ENCODE measurements around the gene DNAJC7.

Gene DNAJC7

GRCh38 chr17:42016941-42017865 lies at the start of gene DNAJC7:
Gene DNAJC7, minus strand, starts transcription at chr17:42017439. Its CDS starts 23 bp downstream, at chr17:42017416.
- peak; percentile 66 to 84 for DNase-seq

DNA sequence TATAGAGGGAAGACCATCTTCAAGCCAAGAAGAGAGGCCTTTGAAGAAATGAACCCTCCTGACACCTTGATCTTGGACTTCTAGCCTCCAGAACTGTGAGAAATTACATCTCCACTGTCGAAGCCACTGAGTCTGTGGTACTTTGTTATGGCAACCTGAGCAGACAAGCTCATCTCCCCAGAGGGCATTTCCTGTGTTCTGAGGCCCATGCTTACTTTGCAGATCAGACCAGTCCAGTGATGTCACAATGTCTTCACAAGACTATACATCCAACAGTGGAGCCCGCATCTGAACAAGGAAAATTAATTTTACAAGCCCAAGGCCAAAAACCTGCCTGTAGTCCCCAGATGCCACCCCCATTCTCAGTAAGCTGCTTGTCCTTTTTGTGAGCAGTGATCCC lies 48.0 kb upstream of the DNAJC7 start:
- no peak for DNase-seq

DNA sequence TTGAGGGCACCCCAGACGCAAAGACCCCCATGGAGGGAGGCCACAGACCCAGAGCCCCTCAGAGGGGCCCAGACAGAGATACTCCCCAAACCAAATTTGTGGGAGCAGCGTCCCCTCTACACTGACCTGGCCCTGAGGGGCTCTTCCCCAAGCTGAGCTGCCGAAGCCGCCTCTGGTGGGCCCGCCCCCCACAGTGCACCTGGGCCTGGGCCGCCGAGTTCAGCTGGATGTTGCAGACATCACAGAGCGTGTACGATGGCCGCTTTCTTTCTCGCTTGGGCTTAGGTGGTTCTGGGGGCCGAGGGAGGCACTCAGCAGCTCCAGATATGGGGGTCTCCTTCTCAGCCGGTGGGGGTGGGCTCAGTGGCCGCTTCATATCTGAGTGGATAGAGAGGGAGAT lies 45.4 kb upstream of the DNAJC7 start:
- DNase-seq: no peak

GRCh38 chr17:42061646-42062487 lies 44.6 kb upstream of the DNAJC7 start:
- DNase-seq: no peak

DNA sequence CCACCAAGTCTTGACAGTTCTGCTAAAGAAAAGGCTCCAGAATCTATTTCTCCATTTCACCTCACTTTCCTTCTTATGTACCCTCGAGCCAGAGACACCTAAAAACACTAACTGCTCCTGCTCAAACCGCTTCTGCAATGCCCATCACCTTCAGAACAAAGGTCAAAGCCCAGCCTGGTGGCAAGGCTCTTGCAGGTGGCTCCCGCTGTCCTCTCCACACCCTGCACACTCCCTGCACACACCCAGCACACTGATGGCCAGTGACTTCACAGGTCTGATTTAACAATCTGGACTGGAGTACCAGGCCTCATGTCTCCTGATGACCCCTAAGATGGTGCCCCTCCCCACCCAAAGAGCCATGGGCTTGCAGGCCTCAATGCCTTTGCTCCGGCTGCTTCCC lies 43.0 kb upstream of the DNAJC7 start:
- DNase-seq: no peak

DNA sequence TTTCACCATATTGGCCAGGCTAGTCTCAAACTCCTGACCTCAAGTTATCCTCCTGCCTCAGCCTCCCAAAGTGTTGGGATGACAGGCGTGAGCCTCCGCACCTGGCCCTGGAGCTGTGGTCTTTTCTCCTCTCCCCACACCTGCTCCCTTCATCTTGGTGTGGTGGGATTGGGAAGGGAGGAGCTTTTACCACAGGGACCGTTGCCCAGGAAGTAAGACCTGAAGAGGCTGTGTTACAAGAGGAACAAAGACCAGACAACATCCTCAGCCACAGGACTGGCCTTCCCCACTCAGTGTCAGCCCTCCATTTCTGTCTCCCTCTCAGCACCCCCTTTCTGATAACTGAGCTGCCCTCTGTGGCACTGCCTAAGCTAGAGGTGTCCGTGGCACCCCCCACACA lies 42.6 kb upstream of the DNAJC7 start:
- DNase-seq: no peak

GRCh38 chr17:42058063-42058462 lies 40.8 kb upstream of the DNAJC7 start:
- DNase-seq: no peak

- DNase-seq: no peak
Observed at GRCh38 chr17:42056635-42057034, 39.4 kb upstream of the DNAJC7 start.

- DNase-seq: no peak
Observed at GRCh38 chr17:42055496-42055895, 38.3 kb upstream of the DNAJC7 start.

DNA sequence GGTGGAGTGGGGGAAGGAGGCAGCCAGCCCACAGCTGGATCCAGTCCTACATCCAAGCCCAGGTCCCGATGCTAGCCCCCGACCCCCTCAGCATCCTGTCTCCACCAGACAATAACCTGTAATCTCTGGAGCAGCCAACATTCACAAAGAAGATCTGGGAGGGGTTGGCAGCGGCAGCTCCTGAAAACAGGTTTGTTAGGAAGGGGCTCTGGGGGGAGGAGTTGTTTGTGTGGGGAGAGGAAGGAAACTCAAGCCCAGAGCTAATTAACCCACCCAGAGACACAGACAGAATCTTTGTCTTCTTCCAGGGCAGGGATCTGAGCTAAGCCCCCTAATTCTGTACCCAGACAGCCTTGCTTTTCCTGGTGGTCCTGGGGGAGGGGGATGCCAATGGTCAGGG lies 37.8 kb upstream of the DNAJC7 start:
- no peak for DNase-seq

DNA sequence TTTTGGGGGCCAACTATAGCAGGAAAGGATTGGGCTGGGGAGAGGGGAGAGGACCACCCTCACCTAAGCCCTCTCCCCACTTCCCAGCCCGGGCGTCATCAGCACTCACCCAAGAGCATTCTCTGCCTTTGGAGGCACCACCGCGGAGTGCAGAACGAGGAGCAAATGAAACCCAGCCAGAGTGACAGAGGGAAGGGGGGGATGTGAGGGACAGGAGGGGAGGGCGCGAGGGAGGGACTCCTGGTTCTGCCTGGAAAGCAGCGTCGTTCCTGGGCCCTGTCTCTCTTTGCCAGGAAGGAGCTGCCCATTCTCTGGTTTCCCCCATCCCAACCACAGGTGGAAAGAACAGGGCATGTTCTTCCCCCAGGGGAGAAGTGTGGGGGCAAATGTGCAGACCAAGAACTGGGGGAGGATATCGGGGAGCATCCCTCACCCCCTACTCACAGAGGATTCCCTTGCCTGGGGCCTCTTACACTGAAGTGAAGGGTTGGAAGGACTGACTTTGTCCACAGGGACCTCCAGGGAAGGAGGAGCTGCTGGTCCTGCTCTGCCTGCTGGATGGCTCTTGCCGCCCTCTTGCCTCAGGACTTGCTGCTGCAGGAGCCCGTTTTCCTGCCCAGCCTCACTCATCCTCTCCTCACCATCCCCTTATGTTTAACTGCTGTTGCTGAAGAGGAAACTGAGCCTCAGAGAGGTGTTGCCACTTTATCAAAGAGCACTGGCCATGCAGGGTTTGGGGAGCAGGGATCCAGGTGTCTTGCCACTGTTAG lies 36.7 kb upstream of the DNAJC7 start:
- no peak for DNase-seq

- DNase-seq: no peak
Observed at GRCh38 chr17:42052346-42052877, 35.2 kb upstream of the DNAJC7 start.

- no peak for DNase-seq
Observed at GRCh38 chr17:42051645-42052044, 34.4 kb upstream of the DNAJC7 start.

DNA sequence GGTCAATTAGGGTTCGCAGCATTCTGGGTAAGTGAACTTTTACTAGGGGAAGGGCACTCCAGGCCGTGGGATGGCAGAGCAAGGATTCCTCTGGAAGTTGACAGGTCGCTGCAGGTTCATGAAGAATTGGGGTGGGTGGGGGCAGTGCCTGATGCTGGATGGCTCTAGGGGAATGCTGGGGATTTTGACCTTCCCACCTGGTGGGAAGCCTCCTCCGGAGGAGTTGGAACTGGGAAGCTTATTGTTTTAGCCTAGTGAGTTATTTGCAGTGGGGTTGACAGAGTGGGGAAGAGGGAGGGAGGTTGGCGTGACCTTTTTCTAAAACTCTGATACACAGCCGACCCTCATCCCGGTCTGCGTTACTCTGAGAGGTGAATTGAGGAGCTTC lies 33.8 kb upstream of the DNAJC7 start:
- DNase-seq: no peak

DNA sequence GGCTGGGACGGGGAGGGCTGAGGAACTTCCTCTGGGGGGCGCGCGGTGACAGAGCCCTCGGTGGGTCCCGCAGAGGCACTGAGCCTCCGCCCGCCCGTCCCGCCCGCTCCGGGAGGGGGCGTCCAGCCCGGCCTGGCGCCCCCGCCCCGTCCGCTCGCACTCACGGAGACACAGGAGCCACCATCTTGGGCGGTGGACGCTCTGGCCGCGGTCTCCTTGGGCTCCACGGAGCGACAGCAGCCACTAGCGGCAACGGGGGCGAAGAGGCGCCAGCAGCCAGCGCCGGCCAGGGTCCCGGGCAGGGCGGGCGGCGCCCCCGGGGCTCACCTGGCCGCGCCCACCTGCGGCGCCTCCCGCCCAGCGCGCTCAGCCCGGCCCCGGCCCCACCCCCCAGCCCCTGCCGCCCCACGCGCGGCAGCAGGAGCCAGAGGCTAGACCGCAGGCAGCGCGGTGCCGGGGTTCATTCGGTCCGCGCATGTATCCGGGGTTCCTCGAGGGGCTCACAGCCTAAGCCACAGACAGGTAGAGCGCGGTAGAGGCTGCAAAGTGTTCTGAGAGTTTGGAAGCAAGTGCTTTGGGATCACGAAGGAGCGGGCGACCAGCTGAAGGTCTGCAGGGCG lies 33.3 kb upstream of the DNAJC7 start, which contains the start of gene C17orf113:
C17orf113 (minus strand) TSS at position 209 of the 620 bp plus-strand sequence. CDS start 7,225 bp downstream, outside the sequence.
- DNase-seq: peak; percentile 41 to 50

GRCh38 chr17:42049834-42050392 lies 32.7 kb upstream of the DNAJC7 start:
- no peak for DNase-seq

DNA sequence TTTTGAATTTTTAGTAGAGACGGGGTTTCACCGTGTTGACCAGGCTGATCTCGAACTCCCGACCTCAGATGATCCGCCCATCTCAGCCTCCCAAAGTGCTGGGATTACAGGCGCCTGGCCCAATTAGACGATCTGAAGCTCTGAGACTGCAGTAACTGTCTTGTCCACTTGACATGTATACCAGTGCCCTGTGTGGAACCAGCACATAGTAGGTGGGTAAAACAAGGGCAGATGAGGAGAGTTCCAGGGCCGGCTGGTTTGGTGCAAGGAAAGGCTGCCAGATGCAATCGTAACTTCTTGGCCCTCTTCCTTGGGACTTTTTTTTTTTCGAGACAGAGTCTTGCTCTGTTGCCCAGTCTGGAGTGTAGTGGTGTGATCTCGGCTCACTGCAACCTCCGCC lies 30.1 kb upstream of the DNAJC7 start:
- DNase-seq: no peak

DNA sequence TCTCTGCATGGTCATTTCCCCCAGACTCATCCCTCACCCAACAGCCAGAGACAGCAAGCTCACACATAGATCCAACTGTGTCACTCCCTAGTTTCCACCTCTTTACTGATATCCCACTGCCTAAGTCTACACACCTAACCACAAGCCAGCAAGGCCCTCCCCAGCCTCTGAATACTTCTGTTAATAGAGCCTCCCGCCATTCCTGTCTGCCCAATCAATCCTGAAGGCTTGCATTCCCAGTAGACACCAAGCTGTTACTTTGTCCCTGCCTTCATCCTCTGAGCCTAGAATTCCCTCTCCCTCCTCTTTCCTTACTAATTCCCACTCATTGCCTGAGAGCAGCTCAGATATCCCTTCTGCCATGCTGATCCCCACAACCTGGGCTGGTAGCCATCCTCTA lies 28.5 kb upstream of the DNAJC7 start:
- DNase-seq: no peak

GRCh38 chr17:42042598-42043319 lies 25.5 kb upstream of the DNAJC7 start:
- no peak for DNase-seq

DNA sequence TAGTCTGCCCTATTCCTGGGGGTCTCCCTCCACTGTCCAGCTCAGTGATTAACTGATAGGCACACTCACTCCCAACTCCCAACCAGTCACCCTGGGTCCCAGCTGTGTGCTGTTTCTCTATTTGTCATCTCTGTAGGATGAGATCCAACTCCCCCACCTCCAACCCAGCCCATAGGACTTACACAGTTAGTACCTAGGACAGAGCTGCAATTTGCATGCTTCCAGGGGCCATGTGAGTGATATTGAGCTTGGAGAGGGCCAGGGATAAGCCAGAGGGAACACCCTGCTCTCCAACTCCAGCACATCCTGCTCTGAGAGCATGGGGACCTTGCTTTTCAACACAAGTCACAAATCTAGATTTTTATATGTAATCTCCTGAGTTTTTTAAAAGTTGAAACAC lies 24.4 kb upstream of the DNAJC7 start:
- DNase-seq: no peak

DNA sequence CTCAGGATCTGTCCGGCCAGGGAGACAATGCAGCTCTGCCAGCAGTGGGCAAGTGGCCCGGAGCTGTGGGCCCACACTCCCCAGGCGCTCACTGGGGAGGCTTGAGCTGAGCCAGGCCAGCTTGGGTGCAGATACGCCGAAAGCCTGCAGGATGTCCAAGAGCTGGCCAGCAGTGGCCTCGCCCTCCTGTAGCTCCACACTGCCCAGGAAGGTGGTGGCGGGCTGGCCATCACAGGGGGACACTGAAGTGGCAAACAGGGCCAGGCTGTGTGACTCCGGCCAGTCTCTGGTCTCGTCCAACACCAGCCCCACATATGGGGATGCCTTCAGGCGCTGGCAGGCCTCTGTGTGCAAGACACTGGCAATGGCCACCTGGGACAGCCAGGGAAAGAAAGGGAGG lies 23.6 kb upstream of the DNAJC7 start:
- no peak for DNase-seq
